Raji (cell line): Measurements from ENCODE around the gene AIG1.

Source experiments
- POLR2A ChIP-seq: IDR thresholded peaks from 2 replicates; pipeline ENCODE4 v1.6.1; 2011; ENCODE audit warnings: low read depth, low read length, control low read depth; ENCODE audit not compliant: insufficient read depth

Gene AIG1

GRCh38 chr6:143078468-143079324 is 18.0 kb downstream of the AIG1 start:
- TF ChIP-seq POLR2A, result no peak

DNA sequence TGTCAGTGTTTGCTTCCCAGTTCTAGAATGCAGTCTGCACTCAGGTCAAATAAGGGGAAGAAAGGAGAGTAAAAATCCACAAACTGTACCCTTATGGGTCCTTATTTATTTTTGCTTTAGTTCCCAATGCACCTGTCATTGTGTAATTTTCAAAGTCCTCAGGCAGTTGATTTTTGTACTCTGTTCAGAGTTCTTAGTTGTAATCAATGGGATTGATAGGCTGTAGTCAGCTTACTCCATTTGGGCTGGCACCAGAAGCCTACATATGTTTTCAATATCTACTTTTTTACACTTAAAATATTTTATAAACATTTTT is 18.6 kb downstream of the AIG1 start:
- no peak for TF ChIP-seq POLR2A

GRCh38 chr6:143087856-143088255 is 27.2 kb downstream of the AIG1 start:
- no peak for TF ChIP-seq POLR2A

DNA sequence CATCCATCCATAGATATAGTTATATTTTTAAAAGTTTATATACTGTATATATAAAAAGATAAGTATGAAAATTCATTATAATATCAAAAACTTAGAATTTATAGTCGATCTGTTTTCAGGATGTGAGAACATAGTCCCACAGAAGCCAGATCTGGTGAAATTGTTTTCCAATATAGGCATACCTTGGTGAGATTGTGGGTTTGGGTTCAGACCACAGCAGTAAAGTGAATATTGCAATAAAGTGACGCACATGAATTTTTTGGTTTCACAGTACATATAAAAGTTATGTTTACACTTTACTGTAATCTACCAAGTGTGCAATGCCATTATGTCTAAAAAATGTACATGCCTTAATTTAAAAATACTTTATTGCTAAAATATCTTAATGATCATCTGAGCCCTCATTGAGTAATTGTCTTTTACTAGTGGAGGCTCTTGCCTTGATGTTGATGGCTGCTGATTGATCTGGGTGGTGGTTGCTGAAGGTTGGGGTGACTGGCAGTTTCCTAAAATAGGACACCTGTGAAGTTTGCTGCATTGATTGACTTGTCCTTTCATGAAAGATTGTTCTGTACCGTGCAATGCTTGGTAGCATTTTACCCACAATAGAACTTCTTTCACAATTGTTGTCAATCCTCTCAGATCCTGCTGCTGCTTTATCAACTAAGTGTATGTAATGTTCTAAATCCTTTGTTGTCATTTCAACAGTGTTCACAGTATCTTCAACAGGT is 29.8 kb downstream of the AIG1 start:
- TF ChIP-seq POLR2A, result no peak

GRCh38 chr6:143092768-143093167 is 32.1 kb downstream of the AIG1 start:
- no peak for TF ChIP-seq POLR2A

GRCh38 chr6:143093290-143093689 is 32.6 kb downstream of the AIG1 start:
- no peak for TF ChIP-seq POLR2A

GRCh38 chr6:143096403-143096802 is 35.7 kb downstream of the AIG1 start:
- no peak for TF ChIP-seq POLR2A

DNA sequence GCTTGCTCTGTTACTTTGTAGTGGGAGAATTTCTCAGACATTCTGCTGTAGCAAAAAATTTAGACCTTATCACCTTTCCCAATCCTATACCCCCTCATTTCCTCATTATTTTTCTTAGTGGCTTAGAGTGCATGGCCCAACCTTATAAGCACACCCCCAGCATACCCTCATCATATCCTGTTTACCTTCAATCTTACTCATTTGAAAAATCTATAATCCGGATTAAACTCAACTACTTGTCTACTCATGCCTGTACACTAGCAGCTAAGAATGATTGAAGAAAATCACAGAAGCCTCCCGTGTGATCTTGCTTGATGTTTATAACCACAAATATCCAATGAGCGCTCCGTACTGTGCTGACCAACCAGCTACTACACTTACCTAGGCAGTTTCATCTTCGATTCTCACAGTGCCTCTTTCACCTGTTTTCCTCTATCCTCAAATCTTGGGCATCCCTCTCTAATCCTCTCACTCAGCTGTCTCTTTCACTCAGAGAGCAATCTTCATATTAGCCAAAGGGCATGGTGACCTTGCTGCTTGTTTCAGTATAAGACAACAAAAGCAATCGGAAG is 36.6 kb downstream of the AIG1 start:
- no peak for TF ChIP-seq POLR2A

DNA sequence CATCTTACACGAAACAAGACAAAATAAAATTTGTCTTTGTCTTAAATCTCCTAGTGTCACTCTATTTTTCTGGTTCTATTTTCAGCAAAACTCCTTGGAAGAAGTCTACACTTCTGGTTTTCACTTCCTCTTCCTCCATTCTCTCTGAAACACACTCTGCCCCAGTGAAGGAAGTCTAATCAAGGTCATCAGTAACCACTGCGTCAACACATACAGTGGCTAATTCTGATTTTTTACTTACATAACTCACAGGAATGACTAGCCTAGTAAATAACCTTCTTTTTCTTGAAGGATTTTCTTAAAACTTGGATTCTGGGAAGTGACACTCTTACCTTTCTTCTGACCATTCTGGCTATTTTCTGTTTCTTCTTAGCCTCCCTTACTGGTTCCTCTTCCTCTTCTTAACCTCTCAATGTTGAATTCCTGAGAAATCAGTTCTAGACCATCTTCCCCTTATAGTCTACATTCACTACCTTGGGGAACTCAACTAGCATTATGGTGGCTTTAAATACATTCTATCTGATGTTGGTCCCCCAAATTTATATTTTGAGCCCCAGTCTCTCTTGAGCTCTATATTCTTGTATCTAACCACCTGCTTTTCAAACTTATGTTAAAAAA is 37.5 kb downstream of the AIG1 start:
- TF ChIP-seq POLR2A, result no peak

DNA sequence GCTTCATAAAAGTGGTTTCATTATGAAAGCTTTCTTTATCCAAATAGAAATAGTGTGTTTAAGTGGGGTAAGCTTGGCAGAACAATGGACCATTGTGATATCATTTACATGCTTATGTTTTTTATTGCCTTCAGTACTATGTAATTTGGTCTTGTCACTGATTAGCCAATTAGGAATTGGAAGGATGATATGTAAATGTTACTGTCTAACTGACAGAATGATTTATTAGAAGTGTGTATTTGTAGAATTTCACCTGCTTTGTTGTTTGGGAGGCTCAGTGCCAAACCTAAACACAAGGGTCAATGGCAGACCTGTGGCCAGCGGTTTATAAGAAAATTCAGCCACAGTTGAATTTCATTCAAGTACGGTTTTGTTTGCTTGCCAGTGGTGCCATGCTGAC is 39.0 kb downstream of the AIG1 start:
- TF ChIP-seq POLR2A, result no peak

DNA sequence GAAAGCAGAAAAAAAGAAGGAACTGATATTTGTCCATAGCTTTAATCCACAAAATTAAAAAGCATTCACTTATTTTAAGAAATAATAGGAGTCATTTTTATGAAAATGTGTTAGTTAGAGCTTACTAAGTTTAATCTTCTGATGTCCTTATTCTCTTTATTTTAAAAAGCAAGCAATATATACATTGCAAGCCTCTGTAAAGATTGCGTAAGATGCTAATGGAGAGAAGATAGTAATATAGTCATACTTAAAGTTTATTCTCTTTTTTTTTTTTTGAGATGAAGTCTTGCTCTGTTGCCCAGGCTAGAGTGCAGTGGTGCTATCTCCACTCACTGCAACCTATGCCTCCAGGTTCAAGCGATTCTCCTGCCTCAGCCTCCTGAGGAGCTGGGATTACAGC is 39.7 kb downstream of the AIG1 start:
- no peak for TF ChIP-seq POLR2A

GRCh38 chr6:143103916-143104315 is 43.2 kb downstream of the AIG1 start:
- TF ChIP-seq POLR2A, result no peak

DNA sequence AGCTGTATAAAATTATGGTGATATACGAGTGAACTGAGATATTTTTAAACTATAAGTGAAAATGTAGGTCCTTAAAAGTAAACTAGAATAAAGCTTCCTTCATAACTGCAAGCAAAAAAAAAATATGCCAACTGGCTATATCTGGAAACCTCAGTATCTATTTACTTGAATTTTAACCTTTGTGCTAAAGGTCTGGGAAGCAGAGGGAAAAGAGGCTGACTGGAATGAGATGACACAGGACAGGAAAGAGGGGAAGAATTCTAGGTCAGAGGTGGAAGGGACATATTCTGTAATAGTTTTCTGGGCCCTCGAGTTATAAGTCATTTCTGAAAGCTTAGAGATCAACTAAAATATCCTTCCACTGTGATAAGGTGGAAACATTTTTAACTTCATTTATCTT is 46.8 kb downstream of the AIG1 start:
- TF ChIP-seq POLR2A, result no peak

DNA sequence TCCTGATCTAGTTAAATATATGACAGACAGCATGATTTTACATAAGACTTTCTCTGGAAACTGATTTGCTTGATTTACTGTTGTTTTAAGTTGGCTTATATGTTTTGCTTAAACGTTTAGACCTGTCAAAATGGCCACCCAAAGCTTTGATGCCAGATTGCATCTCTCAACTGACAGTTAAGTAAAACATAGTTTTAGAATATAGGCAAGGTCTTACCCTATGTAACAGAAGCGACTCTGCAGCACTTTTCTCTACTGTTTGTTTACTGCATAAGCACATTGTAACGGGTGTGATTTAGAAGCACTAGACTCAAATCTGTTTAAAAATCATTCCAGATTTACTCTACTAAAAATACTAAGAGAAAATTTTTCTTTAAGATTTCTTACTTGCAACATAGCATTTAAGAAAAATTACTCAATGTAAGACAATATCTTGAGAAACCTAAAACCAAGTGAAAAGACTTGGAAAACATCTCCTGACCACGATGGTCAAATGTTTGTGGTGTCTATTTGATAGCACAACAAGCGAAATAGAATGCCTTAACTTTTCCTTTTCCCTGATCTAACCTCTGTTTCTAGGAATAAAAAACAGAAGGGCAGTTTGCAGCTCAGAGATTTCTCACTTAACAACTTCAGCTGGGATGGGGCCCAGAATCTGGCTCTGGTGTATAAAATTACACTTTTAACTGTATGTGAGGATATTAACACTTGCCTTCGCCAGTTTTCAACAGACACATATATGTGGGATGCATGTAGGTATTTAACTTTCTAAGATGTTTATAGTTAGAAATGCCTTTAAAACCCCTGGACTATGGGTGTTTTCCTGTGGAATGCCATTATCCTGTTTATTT is 47.4 kb downstream of the AIG1 start:
- TF ChIP-seq POLR2A, result no peak

- TF ChIP-seq POLR2A, result no peak
Measured at GRCh38 chr6:143109196-143109595, 48.5 kb downstream of the AIG1 start.
